ENCODE data around the gene CCDC24. TPM values are rescaled to one million over a fixed set of nuclear protein-coding genes. Genes with fewer than 3 reads are reported as not detected.

CCDC24 gene
- total RNA-seq, 1 experiment from 2014 or later = 24.4 TPM

GRCh38 chr1:44033756-44034155 lies 42.4 kb downstream of the CCDC24 start:
- BruUV-seq (replicated peaks) = no TSS peak
- Histone ChIP-seq H3K27me3 (ENCODE audit: control insufficient read depth, insufficient read depth, low read length) (no peaks in the 10 kb centered on the region), H3K9me3 (ENCODE audit: control insufficient read depth, insufficient read depth, low read depth, low read length) (no peaks in the 10 kb centered on the region), H3K4me1 (ENCODE audit: control insufficient read depth, insufficient read depth, low read length) (peaks cover 14% of the 10 kb centered on the region), H3K27ac (ENCODE audit: low read length) (no peak overlapping the region), H3K4me3 (ENCODE audit: low read depth in 2 of 2, low read length in 2 of 2) (no peak overlapping the region), H3K36me3 (ENCODE audit: control insufficient read depth, insufficient read depth, low read length) (no peaks in the 10 kb centered on the region; the same call in 1 of the 2 replicates)
- intact Hi-C loops (cut with micrococcal nuclease; ENCODE audit: unreplicated experiment) (no loop called here), in situ Hi-C loops (cut with HindIII; ENCODE audit: low pct_unique_long_range_greater_than_20kb, low sequenced_read_pairs) (no loop called here)
- DNase-seq (ENCODE audit: low read depth, low spot score) (no peak), ATAC-seq (no peak)
- ChIA-PET CTCF (no interaction called here), POLR2A (interaction anchor here (0.9 kb wide), 1 partner anchor 40 kb away, joined by 6 read pairs; no protein-coding TSS in a partner anchor)
- TF ChIP-seq CTCF (IDR thresholded peaks at IDR 0.05) (no peak), TCF7L2 (IDR thresholded peaks at IDR 0.05; ENCODE audit: low read depth, low read length) (no peak), POLR2AphosphoS5 (IDR thresholded peaks at IDR 0.05; ENCODE audit: low read depth, low read length) (no peak), SIN3A (IDR thresholded peaks at IDR 0.05; ENCODE audit: borderline replicate concordance, insufficient read depth, low read depth, low read length) (no peak), REST (IDR thresholded peaks at IDR 0.05; ENCODE audit: insufficient read depth in 1 of 2, low read depth in 2 of 2, low read length in 1 of 2) (no peak)

- no peak overlapping the region for H3K4me3 ChIP-seq (ENCODE audit: low read depth in 2 of 2, low read length in 2 of 2)
- intact Hi-C loops (cut with micrococcal nuclease; ENCODE audit: unreplicated experiment) (no loop called here), in situ Hi-C loops (cut with HindIII; ENCODE audit: low pct_unique_long_range_greater_than_20kb, low sequenced_read_pairs) (no loop called here)
- no peaks in the 10 kb centered on the region for H3K27me3 ChIP-seq (ENCODE audit: control insufficient read depth, insufficient read depth, low read length)
- ATAC-seq (no peak), DNase-seq (ENCODE audit: low read depth, low spot score) (no peak)
- H3K9me3 ChIP-seq (ENCODE audit: control insufficient read depth, insufficient read depth, low read depth, low read length) = no peaks in the 10 kb centered on the region
- H3K4me1 ChIP-seq (ENCODE audit: control insufficient read depth, insufficient read depth, low read length) = peaks cover 7% of the 10 kb centered on the region
- no peak overlapping the region for H3K27ac ChIP-seq (ENCODE audit: low read length)
- ChIA-PET CTCF (interaction anchor here (0.6 to 3.2 kb wide), 3 partner anchors 14 to 121 kb away, joined by 3 to 20 read pairs (median 13); no protein-coding TSS in a partner anchor), POLR2A (interaction anchor here (0.9 kb wide), 1 partner anchor 41 kb away, joined by 6 read pairs; no protein-coding TSS in a partner anchor)
- TF ChIP-seq POLR2AphosphoS5 (IDR thresholded peaks at IDR 0.05; ENCODE audit: low read depth, low read length) (no peak), CTCF (IDR thresholded peaks at IDR 0.05) (no peak), SIN3A (IDR thresholded peaks at IDR 0.05; ENCODE audit: borderline replicate concordance, insufficient read depth, low read depth, low read length) (no peak), REST (IDR thresholded peaks at IDR 0.05; ENCODE audit: insufficient read depth in 1 of 2, low read depth in 2 of 2, low read length in 1 of 2) (no peak), TCF7L2 (IDR thresholded peaks at IDR 0.05; ENCODE audit: low read depth, low read length) (no peak)
- no TSS peak for BruUV-seq (replicated peaks)
- no peaks in the 10 kb centered on the region; the same call in 1 of the 2 replicates for H3K36me3 ChIP-seq (ENCODE audit: control insufficient read depth, insufficient read depth, low read length)
Observed at GRCh38 chr1:44034423-44034822, 43.0 kb downstream of the CCDC24 start.

Measured in Panc1 (cell line).